GM13976 (cell line): ENCODE data around the gene SLC6A11.
A peak's percentile ranks its signal among the peaks of the same experiment; 100 is the strongest.

Experiments used
- DNase-seq: peaks from one replicate; pipeline ENCODE4 v3.0.0; 2012; ENCODE audit warnings: low spot score
- CTCF ChIP-seq: IDR thresholded peaks from 2 replicates; pipeline ENCODE4 v1.5.1; 2012; ENCODE audit warnings: borderline replicate concordance, mild to moderate bottlenecking; ENCODE audit not compliant: insufficient read depth; ENCODE audit errors: extremely low read depth, missing control alignments, control extremely low read depth
- in situ Hi-C: fragments of 300-500 bp; cut with MboI; formaldehyde crosslinking; loops from one replicate; pipeline ENCODE4 v1.12.0; 2022; ENCODE audit warnings: low sequenced_read_pairs, mixed read lengths, inconsistent platforms; ENCODE audit not compliant: unreplicated experiment

The SLC6A11 gene

GRCh38 chr3:10937141-10937825 lies 121.3 kb downstream of the SLC6A11 start:
- no peak for TF ChIP-seq CTCF
- no peak for DNase-seq
- in situ Hi-C loops = loop anchor here (25.0 kb wide), 1 partner anchor 400 kb away; no protein-coding TSS in a partner anchor

- no peak for TF ChIP-seq CTCF
- no peak for DNase-seq
- in situ Hi-C loops = loop anchor here (25.0 kb wide), 1 partner anchor 398 kb away; no protein-coding TSS in a partner anchor
Measured at GRCh38 chr3:10939556-10939955, 123.5 kb downstream of the SLC6A11 start.

- DNase-seq = no peak
- in situ Hi-C loops = loop anchor here (25.0 kb wide), 1 partner anchor 397 kb away; no protein-coding TSS in a partner anchor
- no peak for TF ChIP-seq CTCF
Measured at GRCh38 chr3:10940106-10940505, 124.1 kb downstream of the SLC6A11 start.

GRCh38 chr3:10941972-10942371 lies 125.9 kb downstream of the SLC6A11 start:
- in situ Hi-C loops = loop anchor here (25.0 kb wide), 1 partner anchor 395 kb away; no protein-coding TSS in a partner anchor
- DNase-seq = no peak
- peak; percentile 27 for TF ChIP-seq CTCF

GRCh38 chr3:10942690-10943205 lies 126.7 kb downstream of the SLC6A11 start:
- in situ Hi-C loops = loop anchor here (25.0 kb wide), 1 partner anchor 395 kb away; no protein-coding TSS in a partner anchor
- no peak for TF ChIP-seq CTCF
- DNase-seq = no peak

- no peak for TF ChIP-seq CTCF
- in situ Hi-C loops = loop anchor here (25.0 kb wide), 1 partner anchor 392 kb away; no protein-coding TSS in a partner anchor
- no peak for DNase-seq
Measured at GRCh38 chr3:10944866-10945265, 128.8 kb downstream of the SLC6A11 start.
